NCI-H187 treated with DMSO at 0.1 percent for 48 hours (cell line): ENCODE measurements around the gene AMOT.

Experiments
- DNase-seq: peaks from one replicate; lab custom pipeline; 2025; lab: John Stamatoyannopoulos, UW

The AMOT gene

DNA sequence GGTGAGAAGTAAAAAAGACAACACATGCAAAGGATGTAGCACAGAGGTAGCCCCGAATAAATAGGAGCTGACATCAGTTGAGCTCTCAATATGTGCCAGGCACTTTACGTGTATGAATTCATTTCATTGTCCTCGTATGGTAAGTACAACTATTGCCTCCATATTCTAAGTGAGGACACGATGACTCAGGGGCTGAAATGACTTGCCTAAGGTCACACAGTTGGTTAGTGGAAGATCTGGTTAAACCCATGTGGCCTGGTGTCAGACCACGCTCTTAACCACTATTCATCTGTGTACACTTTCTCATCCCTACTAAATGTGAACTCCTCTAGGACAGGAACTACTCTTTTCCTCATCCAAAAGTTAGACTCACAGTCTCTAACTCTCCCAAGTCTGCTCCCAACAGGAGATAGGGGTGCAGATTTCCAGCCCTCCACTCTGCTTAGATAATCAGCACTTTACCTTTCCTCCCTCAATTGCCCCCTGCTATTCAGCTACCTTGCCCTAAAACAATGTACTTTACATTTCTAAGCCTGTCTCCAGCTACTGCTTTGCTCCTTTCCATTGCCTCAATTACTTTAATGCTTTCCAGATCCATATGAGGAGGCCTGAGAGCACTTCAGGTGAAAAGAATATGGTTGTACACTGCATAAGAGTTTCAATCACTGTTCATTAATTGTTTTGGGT, 102.1 kb downstream of the AMOT start:
- DNase-seq, result no peak

DNA sequence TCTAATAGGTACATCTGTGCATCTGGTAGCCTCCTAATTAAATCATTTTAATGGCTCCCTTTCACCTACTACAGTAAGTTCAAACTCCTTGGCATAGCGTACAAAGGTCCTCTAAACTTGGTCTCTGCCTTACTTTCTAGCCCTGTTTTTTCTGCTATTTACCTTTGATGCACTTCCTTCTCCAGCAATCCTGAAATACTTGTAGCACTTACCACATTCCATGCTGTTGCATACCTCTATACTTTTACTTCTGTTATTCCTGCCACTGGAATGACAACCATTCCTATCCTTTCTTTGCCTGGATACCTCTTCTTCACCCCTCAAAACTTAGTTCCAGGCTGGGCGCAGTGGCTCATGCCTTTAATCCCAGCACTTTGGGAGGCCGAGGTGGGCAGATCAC, 104.3 kb downstream of the AMOT start:
- no peak for DNase-seq

DNA sequence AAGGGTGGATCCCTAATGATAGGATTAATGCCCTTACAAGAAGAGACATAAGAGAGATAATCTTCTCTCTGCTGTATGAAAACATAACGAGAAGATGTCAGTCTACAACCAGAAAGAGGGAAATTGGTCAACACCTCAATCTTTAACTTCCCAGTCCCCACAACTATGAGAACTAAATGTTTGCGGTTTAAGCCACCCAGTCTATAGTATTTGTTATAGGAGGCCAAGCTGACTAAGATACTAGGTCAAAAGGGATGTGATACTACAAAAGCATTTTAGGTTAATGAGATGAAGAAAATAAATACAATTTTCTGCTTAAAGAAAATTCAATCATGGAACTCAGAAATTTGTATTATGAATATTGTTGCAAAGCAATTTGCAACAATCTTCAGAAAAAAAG, 105.5 kb downstream of the AMOT start:
- no peak for DNase-seq

DNA sequence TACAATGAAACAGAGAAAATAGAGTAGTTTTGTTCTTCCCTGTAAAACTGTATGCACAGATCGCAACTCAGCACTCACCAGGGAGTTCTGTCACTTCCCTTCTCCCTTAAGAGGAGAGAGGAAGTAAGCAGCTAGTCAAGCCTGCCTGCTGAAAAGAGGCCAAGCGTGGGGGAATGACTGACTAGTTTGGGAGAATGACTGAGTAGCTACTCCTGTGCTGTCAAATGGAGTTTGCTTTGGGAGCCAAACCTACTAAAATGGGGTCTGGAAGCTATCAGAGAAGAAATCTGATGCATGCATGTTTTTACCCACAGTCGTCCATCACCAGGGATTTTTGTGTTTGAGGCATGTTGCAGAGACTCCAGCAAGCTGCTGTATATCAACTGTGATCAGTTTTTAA, 106.3 kb downstream of the AMOT start:
- no peak for DNase-seq

DNA sequence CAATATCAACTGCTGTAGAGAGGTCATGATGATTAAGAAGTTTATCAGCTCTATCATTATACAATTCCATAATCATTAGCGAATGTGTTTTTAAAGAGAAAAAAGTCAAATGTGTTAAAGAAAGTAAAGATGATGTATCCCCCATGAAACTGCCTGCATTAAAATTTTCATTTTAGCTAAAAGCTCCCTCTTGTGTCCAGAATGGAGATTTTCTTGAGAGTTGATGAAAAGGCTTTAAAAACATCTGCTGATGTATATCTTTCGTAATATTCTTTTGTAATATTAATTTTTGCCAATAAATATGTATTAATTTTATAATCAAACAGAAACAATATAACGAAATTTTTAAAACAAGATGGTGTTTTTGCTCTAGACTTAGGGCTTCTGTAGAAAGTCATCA, 108.8 kb downstream of the AMOT start:
- DNase-seq, result no peak
